Measurements from ENCODE around the gene GDA. TPM values are rescaled to one million over a fixed set of nuclear protein-coding genes. Genes with fewer than 3 reads are reported as not detected.

GDA gene
- total RNA-seq, 1 experiment from 2014 or later = 5.0 TPM

- DNase-seq (ENCODE audit: low read depth, low spot score) = no peak
- Histone ChIP-seq H3K27me3 (ENCODE audit: control insufficient read depth, insufficient read depth, low read length) (no peaks in the 10 kb centered on the region), H3K4me1 (ENCODE audit: control insufficient read depth, insufficient read depth, low read length) (peaks cover 3% of the 10 kb centered on the region; the same call in 1 of the 2 replicates), H3K27ac (ENCODE audit: low read length) (no peak overlapping the region), H3K36me3 (ENCODE audit: control insufficient read depth, insufficient read depth, low read length) (no peaks in the 10 kb centered on the region), H3K4me3 (ENCODE audit: low read depth in 2 of 2, low read length in 2 of 2) (no peak overlapping the region), H3K9me3 (ENCODE audit: control insufficient read depth, insufficient read depth, low read depth, low read length) (no peaks in the 10 kb centered on the region)
- intact Hi-C loops (cut with micrococcal nuclease; ENCODE audit: unreplicated experiment) (no loop called here), in situ Hi-C loops (cut with HindIII; ENCODE audit: low pct_unique_long_range_greater_than_20kb, low sequenced_read_pairs) (no loop called here)
- no peak for ATAC-seq
- no TSS peak for BruUV-seq (replicated peaks)
- ChIA-PET POLR2A (no interaction called here), CTCF (no interaction called here)
- TF ChIP-seq, protein P1, sequence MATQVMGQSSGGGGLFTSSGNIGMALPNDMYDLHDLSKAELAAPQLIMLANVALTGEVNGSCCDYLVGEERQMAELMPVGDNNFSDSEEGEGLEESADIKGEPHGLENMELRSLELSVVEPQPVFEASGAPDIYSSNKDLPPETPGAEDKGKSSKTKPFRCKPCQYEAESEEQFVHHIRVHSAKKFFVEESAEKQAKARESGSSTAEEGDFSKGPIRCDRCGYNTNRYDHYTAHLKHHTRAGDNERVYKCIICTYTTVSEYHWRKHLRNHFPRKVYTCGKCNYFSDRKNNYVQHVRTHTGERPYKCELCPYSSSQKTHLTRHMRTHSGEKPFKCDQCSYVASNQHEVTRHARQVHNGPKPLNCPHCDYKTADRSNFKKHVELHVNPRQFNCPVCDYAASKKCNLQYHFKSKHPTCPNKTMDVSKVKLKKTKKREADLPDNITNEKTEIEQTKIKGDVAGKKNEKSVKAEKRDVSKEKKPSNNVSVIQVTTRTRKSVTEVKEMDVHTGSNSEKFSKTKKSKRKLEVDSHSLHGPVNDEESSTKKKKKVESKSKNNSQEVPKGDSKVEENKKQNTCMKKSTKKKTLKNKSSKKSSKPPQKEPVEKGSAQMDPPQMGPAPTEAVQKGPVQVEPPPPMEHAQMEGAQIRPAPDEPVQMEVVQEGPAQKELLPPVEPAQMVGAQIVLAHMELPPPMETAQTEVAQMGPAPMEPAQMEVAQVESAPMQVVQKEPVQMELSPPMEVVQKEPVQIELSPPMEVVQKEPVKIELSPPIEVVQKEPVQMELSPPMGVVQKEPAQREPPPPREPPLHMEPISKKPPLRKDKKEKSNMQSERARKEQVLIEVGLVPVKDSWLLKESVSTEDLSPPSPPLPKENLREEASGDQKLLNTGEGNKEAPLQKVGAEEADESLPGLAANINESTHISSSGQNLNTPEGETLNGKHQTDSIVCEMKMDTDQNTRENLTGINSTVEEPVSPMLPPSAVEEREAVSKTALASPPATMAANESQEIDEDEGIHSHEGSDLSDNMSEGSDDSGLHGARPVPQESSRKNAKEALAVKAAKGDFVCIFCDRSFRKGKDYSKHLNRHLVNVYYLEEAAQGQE (IDR thresholded peaks at IDR 0.05; ENCODE audit: insufficient read depth in 1 of 2, low read depth in 2 of 2, low read length in 1 of 2) = no peak
- TF ChIP-seq CTCF (IDR thresholded peaks at IDR 0.05) (no peak), POLR2AphosphoS5 (IDR thresholded peaks at IDR 0.05; ENCODE audit: low read depth, low read length) (no peak)
These were observed 7.3 kb downstream of the GDA start for GRCh38 chr9:72156586-72156985.

GRCh38 chr9:72158680-72159079 is 9.4 kb downstream of the GDA start:
- ATAC-seq = no peak
- POLR2A ChIA-PET = no interaction called here
- no peak for TF ChIP-seq CTCF (IDR thresholded peaks at IDR 0.05)
- TF ChIP-seq POLR2AphosphoS5 (IDR thresholded peaks at IDR 0.05; ENCODE audit: low read depth, low read length) = no peak
- peaks cover 3% of the 10 kb centered on the region; the same call in 1 of the 2 replicates for H3K4me1 ChIP-seq (ENCODE audit: control insufficient read depth, insufficient read depth, low read length)
- BruUV-seq (replicated peaks) = no TSS peak
- H3K36me3 ChIP-seq (ENCODE audit: control insufficient read depth, insufficient read depth, low read length) = no peaks in the 10 kb centered on the region
- no peak overlapping the region for H3K27ac ChIP-seq (ENCODE audit: low read length)
- no peaks in the 10 kb centered on the region for H3K27me3 ChIP-seq (ENCODE audit: control insufficient read depth, insufficient read depth, low read length)
- H3K4me3 ChIP-seq (ENCODE audit: low read depth in 2 of 2, low read length in 2 of 2) = no peak overlapping the region
- DNase-seq (ENCODE audit: low read depth, low spot score) = no peak
- CTCF ChIA-PET = no interaction called here
- in situ Hi-C loops (cut with HindIII; ENCODE audit: low pct_unique_long_range_greater_than_20kb, low sequenced_read_pairs) (no loop called here), intact Hi-C loops (cut with micrococcal nuclease; ENCODE audit: unreplicated experiment) (no loop called here)
- H3K9me3 ChIP-seq (ENCODE audit: control insufficient read depth, insufficient read depth, low read depth, low read length) = no peaks in the 10 kb centered on the region

DNA sequence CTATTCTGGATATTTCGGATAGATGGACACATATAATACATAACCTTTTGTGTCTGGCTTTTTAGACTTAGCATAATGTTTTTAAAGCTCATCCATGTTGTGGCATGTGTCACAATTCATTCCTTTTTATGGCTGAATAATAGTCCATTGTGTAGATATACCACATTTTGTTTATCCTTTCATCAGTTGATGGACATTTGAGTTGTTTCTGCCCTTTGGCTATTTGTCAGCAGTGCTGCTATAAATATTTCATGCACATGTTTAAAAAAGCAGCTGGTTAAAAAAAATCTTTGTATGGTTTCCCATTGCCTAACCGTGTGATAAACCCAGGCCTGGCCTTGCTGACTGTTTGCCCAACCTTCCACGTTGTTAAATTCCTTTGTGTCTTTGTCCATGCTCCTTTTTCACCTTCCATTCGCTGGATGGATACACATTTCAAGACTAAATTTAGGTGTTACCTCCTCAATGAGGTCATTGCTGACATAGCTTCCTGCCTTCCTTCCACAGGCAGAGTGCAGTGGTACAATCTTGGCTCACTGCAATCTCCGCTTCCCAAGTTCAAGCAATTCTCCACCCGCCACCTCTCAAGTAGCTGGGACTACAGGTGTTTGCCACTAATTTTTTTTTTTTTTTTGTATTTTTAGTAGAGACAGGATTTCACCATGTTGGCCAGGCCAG is 11.3 kb downstream of the GDA start:
- ATAC-seq (no peak), DNase-seq (ENCODE audit: low read depth, low spot score) (no peak)
- intact Hi-C loops (cut with micrococcal nuclease; ENCODE audit: unreplicated experiment) = no loop called here
- Histone ChIP-seq H3K4me3 (ENCODE audit: low read depth in 2 of 2, low read length in 2 of 2) (no peak overlapping the region), H3K27ac (ENCODE audit: low read length) (no peak overlapping the region), H3K36me3 (ENCODE audit: control insufficient read depth, insufficient read depth, low read length) (no peaks in the 10 kb centered on the region), H3K4me1 (ENCODE audit: control insufficient read depth, insufficient read depth, low read length) (no peaks in the 10 kb centered on the region; the same call in 1 of the 2 replicates), H3K27me3 (ENCODE audit: control insufficient read depth, insufficient read depth, low read length) (no peaks in the 10 kb centered on the region), H3K9me3 (ENCODE audit: control insufficient read depth, insufficient read depth, low read depth, low read length) (no peaks in the 10 kb centered on the region)
- CTCF ChIA-PET = no interaction called here
- in situ Hi-C loops (cut with HindIII; ENCODE audit: low pct_unique_long_range_greater_than_20kb, low sequenced_read_pairs) = no loop called here
- POLR2A ChIA-PET = no interaction called here
- BruUV-seq (replicated peaks) = no TSS peak
- TF ChIP-seq POLR2AphosphoS5 (IDR thresholded peaks at IDR 0.05; ENCODE audit: low read depth, low read length) (no peak), CTCF (IDR thresholded peaks at IDR 0.05) (no peak), SIN3A (IDR thresholded peaks at IDR 0.05; ENCODE audit: borderline replicate concordance, insufficient read depth, low read depth, low read length) (no peak), TCF7L2 (IDR thresholded peaks at IDR 0.05; ENCODE audit: low read depth, low read length) (no peak)
- TF ChIP-seq, protein P1 (IDR thresholded peaks at IDR 0.05; ENCODE audit: insufficient read depth in 1 of 2, low read depth in 2 of 2, low read length in 1 of 2) = no peak
